Right cardiac atrium (tissue), 5 donors: ENCODE results near the gene MERTK. TPM values are rescaled to one million over a fixed set of nuclear protein-coding genes. Genes with fewer than 3 reads are reported as not detected.
"Not testable (repeated sequence)": the region's sequence is repeated elsewhere in the genome, so short reads cannot be mapped to it uniquely, and the experiment has no call there.

Experiments used
- ATAC-seq, 2 donors: fragments of 200-7000 bp; cut with Tn5 transposase; one replicate each; pipeline versions ENCODE4 v1.8.0 to v1.9.1; 2020; ENCODE audit warnings: moderate library complexity in 2 of 2, mild to moderate bottlenecking in 1 of 2
- DNase-seq, 3 donors: peaks; one replicate each; pipeline ENCODE4 v3.0.0-alpha.2; 2020
- H3K27ac ChIP-seq: one replicate; pipeline ENCODE4 v1.5.1; 2013; ENCODE audit warnings: mild to moderate bottlenecking, low read length, control low read depth, moderate library complexity
- H3K27me3 ChIP-seq: one replicate; pipeline ENCODE4 v1.6.1; 2013; ENCODE audit not compliant: control insufficient read depth, insufficient read depth
- H3K4me1 ChIP-seq: one replicate; pipeline ENCODE4 v1.6.1; 2013; ENCODE audit warnings: low read length; ENCODE audit not compliant: control insufficient read depth, insufficient read depth
- H3K4me3 ChIP-seq: one replicate; pipeline ENCODE4 v1.5.1; 2013; ENCODE audit warnings: low read length, control low read depth
- H3K9me3 ChIP-seq: one replicate; pipeline ENCODE4 v1.6.1; 2013; ENCODE audit warnings: low read length; ENCODE audit not compliant: control insufficient read depth
- WGBS: extraction: QIAGEN DNeasy Blood & Tissue Kit; methylation state at CpG from one replicate; pipeline ENCODE4 v1.1.7; 2013; 5-methylcytosine and 5-hydroxymethylcytosine counted together
- intact Hi-C, 4 donors: fragments of 100-400 bp; cut with DNase I; formaldehyde crosslinking; loops; one replicate each; pipeline versions ENCODE4 v1.11.0 to v1.14.0; 2022 to 2023
- polyA plus RNA-seq: library from polyadenylated mRNA; stranded (reverse); fragments of 200-250 nt; gene quantifications from one replicate; pipeline ENCODE4 v1.2.3, GENCODE V29; 2013
- total RNA-seq, 4 donors: library from RNA; stranded (reverse); fragmentation: NEBNext Ultra II Directional; extraction: Animal tissue kit (Norgen Biotek cat#: 25700); gene quantifications; one replicate each; pipeline ENCODE4 v1.2.1, GENCODE V29; 2021
- donor health status: healthy with polysubstance abuse.
- donor health status: DM: no; HTN: yes; CAD: no.
- donor health status: DM: no; HTN: no; CAD: no.
- donor health status: DM: no; HTN: yes; CAD: no; lungs with severe emphysema.
- donor health status: DM: yes; HTN: yes; CAD: no.

Gene MERTK
- total and polyA plus RNA-seq, 5 donors: 3.8 to 11.4 (median 9.1) TPM

GRCh38 chr2:111897630-111897923, 830 bp upstream of the MERTK start:
- no peak for DNase-seq
- Histone ChIP-seq H3K27me3 (no peaks in the 10 kb centered on the region), H3K4me3 (peak overlapping the region; percentile 76), H3K27ac (peak overlapping the region; percentile 71), H3K9me3 (no peaks in the 10 kb centered on the region), H3K4me1 (no peaks in the 10 kb centered on the region)
- ATAC-seq: no peak
- intact Hi-C loops: loop anchor here in 2 of 4 donors (5.0 kb wide), 2 partner anchors 135 to 150 kb away; no protein-coding TSS in a partner anchor
- 2% methylated on average over 7 of the region's 7 CpGs for WGBS

- ATAC-seq (peak; percentile 32), DNase-seq (peak in 1 of 3 donors; percentile 74)
- Histone ChIP-seq H3K4me3 (peak overlapping the region; percentile 76), H3K9me3 (no peaks in the 10 kb centered on the region), H3K4me1 (no peaks in the 10 kb centered on the region), H3K27me3 (no peaks in the 10 kb centered on the region), H3K27ac (peak overlapping the region; percentile 49)
- intact Hi-C loops: loop anchor here in 2 of 4 donors (5.0 kb wide), 2 partner anchors 133 to 148 kb away; no protein-coding TSS in a partner anchor
- under 1% methylated on average over 70 of the region's 70 CpGs for WGBS
Measured at GRCh38 chr2:111898703-111899514, 502 bp downstream of the MERTK start.

DNA sequence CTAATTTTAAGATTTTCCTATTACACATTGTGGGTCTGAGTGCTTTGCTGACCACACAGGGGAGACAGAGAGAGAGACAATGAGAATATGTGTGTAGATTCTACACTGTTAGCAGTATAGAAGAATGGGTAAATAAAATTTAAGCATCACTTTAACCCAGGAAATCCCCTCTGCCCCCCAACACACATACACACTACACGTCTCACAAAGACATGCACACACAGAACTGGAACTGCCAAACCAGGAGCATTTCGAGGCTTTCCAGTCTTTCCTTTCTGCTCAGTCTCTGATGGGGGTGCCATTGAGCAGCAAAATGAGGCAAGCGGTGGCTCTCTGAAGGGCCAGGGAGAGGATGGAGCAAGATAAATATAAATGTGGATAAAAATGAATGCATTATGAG, 2.5 kb downstream of the MERTK start:
- peak overlapping the region; percentile 19 for H3K4me3 ChIP-seq
- 8% methylated on average over 3 of the region's 3 CpGs for WGBS
- no peaks in the 10 kb centered on the region for H3K4me1 ChIP-seq
- H3K27ac ChIP-seq: no peak overlapping the region
- no peak for DNase-seq
- ATAC-seq: no peak
- H3K27me3 ChIP-seq: no peaks in the 10 kb centered on the region
- intact Hi-C loops: loop anchor here in 2 of 4 donors (10.0 kb wide), 2 partner anchors 64 to 74 kb away; no protein-coding TSS in a partner anchor
- no peaks in the 10 kb centered on the region for H3K9me3 ChIP-seq

DNA sequence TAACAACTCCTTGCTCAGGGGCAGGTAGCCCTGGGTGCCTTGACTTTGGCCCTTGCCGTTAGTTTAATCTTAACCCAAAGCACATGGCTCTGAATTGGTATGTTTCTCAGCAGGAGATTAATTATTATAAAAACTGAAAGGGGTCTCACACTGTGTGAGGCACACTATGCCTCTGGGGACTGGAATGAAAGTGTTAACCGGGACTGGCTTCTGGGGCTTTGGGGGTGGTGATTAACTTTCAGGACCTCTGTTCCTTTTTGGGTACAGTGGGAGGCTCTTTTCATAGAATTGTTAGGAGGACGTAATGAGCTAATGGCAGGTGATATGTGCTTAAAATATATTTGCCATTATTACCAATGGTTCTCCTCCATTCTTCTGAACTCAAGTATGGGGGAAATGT, 5.1 kb downstream of the MERTK start:
- Histone ChIP-seq H3K27me3 (no peaks in the 10 kb centered on the region), H3K4me3 (no peak overlapping the region), H3K27ac (no peak overlapping the region), H3K4me1 (peaks cover 3% of the 10 kb centered on the region), H3K9me3 (no peaks in the 10 kb centered on the region)
- ATAC-seq: no peak
- intact Hi-C loops: loop anchor here in 2 of 4 donors (10.0 kb wide), 2 partner anchors 61 to 71 kb away; no protein-coding TSS in a partner anchor
- 71% methylated on average over 3 of the region's 3 CpGs for WGBS
- DNase-seq: no peak

DNA sequence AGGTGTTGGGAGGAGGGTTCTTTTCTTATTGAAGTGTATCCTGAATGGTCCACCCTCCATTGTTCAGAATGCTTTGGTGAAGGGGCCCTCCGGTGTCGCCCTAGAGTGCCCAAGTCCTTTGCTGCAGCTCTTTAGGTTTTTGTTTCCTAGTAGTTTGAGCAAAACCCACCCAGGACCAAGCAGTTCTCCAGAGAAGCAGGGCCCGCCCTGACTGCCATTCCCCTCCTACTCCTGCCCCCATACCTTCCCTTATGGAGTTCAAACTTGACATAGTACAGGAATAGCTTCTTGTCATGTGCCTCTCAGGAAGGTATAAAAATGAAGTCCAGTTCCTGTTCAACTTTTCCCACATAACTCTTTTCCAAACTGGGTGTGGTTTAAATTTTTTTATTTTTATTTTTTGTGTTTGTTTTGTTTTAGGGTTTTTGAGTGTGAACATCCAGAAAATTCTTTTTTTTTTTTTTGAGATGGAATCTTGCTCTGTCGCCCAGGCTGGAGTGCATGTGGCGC, 5.6 kb downstream of the MERTK start:
- Histone ChIP-seq H3K9me3 (no peaks in the 10 kb centered on the region), H3K27ac (peak overlapping the region; percentile 23), H3K27me3 (no peaks in the 10 kb centered on the region), H3K4me1 (peaks cover 3% of the 10 kb centered on the region), H3K4me3 (no peak overlapping the region)
- no peak for DNase-seq
- ATAC-seq: no peak
- intact Hi-C loops: loop anchor here in 2 of 4 donors (10.0 kb wide), 2 partner anchors 61 to 71 kb away; no protein-coding TSS in a partner anchor
- WGBS: 86% methylated on average over 5 of the region's 5 CpGs

DNA sequence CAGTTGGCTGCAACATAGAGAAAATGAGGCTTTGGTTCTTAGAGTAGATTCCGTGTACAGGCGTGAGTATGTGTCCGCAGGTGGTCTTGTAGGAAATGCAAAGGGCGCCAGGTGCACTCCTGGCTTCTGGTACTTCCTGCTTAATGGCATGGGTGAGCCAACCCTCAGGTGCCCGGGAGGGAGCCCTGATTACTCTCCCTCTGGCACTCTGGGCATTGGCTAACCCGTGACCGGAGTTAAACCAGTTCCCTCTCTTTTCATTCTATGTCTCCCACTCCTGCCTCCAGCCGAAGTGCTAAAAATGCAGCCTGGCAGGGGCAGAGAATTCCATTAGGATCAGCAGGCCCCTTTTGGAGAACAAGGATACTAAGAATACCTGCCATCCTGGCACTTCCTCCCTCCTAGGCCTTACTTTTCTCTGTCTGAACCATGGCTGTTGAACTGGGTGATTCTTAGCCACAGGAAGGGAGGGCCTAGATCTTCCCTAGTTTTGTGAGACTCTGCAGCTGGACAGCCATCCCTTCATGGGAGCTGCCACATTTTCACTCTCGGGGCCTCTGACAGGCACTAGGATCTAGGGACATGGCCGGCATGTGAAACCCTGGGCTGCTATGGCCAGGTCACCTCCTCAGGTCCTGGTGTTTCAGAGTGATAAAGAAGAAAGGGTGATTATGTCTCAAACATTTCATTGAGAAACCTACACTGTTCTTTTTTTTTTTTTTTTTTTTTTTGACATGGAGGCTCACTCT, 6.5 kb downstream of the MERTK start:
- peaks cover 3% of the 10 kb centered on the region for H3K4me1 ChIP-seq
- H3K27ac ChIP-seq: peak overlapping the region; percentile 83

DNA sequence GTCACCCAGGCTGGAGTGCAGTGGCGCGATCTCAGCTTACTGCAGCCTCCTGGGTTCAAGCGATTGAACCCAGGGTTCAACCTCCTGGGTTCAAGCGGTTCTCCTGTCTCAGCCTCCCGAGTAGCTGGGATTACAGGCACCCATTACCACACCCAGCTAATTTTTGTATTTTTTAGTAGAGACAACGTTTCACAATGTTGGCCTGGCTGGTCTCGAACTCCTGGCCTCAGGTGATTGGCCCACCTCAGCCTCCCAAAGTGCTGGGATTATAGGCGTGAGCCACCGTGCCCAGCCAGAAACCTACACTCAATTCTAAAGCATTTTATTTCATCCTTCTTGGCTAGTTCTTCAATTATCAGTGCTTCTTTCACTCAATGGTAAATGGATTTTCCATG, 7.1 kb downstream of the MERTK start:
- H3K27ac ChIP-seq, H3K4me1 ChIP-seq, H3K9me3 ChIP-seq, DNase-seq, H3K4me3 ChIP-seq, ATAC-seq, H3K27me3 ChIP-seq: not testable (repeated sequence)
- intact Hi-C loops: loop anchor here in 2 of 4 donors (10.0 kb wide), 2 partner anchors 59 to 69 kb away; no protein-coding TSS in a partner anchor
- 96% methylated on average over 9 of the region's 9 CpGs for WGBS

More for the DNA sequence above, 6.5 kb downstream of the MERTK start:
- H3K27me3 ChIP-seq: no peaks in the 10 kb centered on the region
- intact Hi-C loops: loop anchor here in 2 of 4 donors (10.0 kb wide), 2 partner anchors 60 to 70 kb away; no protein-coding TSS in a partner anchor
- no peak for DNase-seq
- WGBS: 77% methylated on average over 10 of the region's 10 CpGs
- no peak overlapping the region for H3K4me3 ChIP-seq
- peak; percentile 26 to 37 for ATAC-seq
- no peaks in the 10 kb centered on the region for H3K9me3 ChIP-seq

- no peaks in the 10 kb centered on the region for H3K9me3 ChIP-seq
- no peak overlapping the region for H3K4me3 ChIP-seq
- peaks cover 3% of the 10 kb centered on the region for H3K4me1 ChIP-seq
- ATAC-seq (peak; percentile 50 to 53), DNase-seq (no peak)
- no peak overlapping the region for H3K27ac ChIP-seq
- intact Hi-C loops: loop anchor here in 2 of 4 donors (10.0 kb wide), 2 partner anchors 59 to 69 kb away; no protein-coding TSS in a partner anchor
- H3K27me3 ChIP-seq: no peaks in the 10 kb centered on the region
- 14% methylated on average over 4 of the region's 4 CpGs for WGBS
Measured at GRCh38 chr2:111905990-111906735, 7.8 kb downstream of the MERTK start.

GRCh38 chr2:111908578-111908977, 10.2 kb downstream of the MERTK start:
- Histone ChIP-seq H3K9me3 (no peaks in the 10 kb centered on the region), H3K27ac (no peak overlapping the region), H3K27me3 (no peaks in the 10 kb centered on the region), H3K4me1 (peaks cover 6% of the 10 kb centered on the region), H3K4me3 (no peak overlapping the region)
- intact Hi-C loops: loop anchor here in 2 of 4 donors (10.0 kb wide), 2 partner anchors 56 to 66 kb away; no protein-coding TSS in a partner anchor
- ATAC-seq (no peak), DNase-seq (no peak)
- 77% methylated on average over 1 of the region's 1 CpG for WGBS

- no peak overlapping the region for H3K27ac ChIP-seq
- ATAC-seq (no peak), DNase-seq (no peak)
- H3K4me1 ChIP-seq: peaks cover 6% of the 10 kb centered on the region
- WGBS: 90% methylated on average over 3 of the region's 3 CpGs
- no peaks in the 10 kb centered on the region for H3K27me3 ChIP-seq
- no peaks in the 10 kb centered on the region for H3K9me3 ChIP-seq
- intact Hi-C loops: loop anchor here in 2 of 4 donors (10.0 kb wide), 2 partner anchors 56 to 66 kb away; no protein-coding TSS in a partner anchor
- H3K4me3 ChIP-seq: no peak overlapping the region
Measured at GRCh38 chr2:111909079-111909478, 10.7 kb downstream of the MERTK start.
